SK-N-MC (cell line): ENCODE data around the gene ARHGAP31.

Experiments
- EZH2 ChIP-seq: fragments of 200-600 bp; sonication (generic); IDR thresholded peaks from one replicate; pipeline ENCODE4 v1.6.1; 2017; ENCODE audit warnings: antibody characterized with exemption
- POLR2AphosphoS5 ChIP-seq: IDR thresholded peaks from 2 replicates; pipeline ENCODE4 v1.6.1; 2012; ENCODE audit warnings: mild to moderate bottlenecking, low read depth, low read length, borderline replicate concordance

DNA sequence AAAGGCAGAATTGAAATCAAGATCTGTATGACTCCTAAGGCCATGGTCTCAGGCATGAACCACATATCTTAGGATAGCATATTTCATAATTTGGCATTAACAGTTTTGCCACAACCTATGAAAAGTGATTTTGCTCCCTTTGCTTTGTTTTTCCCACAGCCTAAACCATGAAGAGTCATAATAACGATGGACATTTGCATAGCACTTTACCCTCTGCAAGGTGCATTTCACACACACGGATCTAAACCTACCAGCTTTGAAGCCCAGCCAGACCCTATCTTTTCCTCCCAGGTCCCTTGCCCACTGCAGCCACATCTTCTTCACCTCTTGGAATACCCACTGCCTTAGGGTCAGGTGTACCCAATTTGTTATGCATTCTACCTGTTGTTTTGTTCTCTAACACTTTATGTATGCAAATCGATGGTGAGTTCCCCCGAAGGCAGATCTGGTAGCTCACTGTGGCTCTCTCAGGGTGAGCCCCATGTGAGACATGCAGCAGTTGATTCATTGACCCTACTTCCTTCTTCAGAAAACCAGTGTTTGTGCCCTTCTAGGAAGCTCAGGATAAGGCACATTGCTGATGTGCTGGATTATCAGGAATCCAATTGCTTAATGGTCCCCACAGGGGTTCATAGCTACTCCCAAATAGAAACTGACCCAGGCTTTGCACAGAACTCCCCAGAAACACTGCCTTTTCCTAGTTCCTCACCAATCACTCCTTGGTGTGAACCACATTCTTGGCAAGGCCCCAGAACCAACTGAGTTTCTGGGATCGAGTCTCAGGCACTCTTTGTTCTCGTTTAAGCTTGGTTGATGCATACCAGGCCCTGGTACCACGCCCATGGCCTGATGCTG is 8.7 kb downstream of the ARHGAP31 start:
- TF ChIP-seq POLR2AphosphoS5 (no peak), EZH2 (no peak)
